Measurements from ENCODE around the gene KSR1.
A peak's percentile ranks its signal among the peaks of the same experiment; 100 is the strongest.

KSR1 gene

DNA sequence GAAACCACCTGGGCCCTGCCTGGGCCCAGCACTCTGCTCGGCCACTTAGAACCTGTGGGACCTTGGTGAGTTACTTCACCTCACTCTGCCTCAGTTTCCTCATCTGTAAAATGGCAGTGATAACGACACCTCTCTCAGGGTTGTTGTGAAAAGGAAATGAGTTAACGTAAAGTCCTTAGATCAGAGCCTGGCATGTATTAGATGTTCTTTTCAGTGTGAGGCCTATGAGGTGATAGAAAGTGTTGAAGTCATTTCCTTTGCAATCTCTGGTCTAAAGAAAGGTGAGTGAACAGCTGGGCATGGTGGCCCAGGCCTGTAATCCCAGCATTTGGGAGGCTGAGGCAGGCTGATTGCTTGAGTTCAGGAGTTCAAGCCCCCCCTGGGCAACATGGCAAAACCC is 123.1 kb downstream of the KSR1 start:
- H3K79me1 ChIP-seq (ENCODE audit: low read length), result peaks cover 4% of the 10 kb centered on the region
- H4K5ac ChIP-seq (ENCODE audit: low read length), result no peak overlapping the region
- no peaks in the 10 kb centered on the region for H3K79me2 ChIP-seq (ENCODE audit: control insufficient read depth, insufficient read depth, low read length)
- H3K4me1 ChIP-seq (ENCODE audit: control insufficient read depth, low read depth, low read length), result peaks cover 31% of the 10 kb centered on the region
- H2BK120ac ChIP-seq (ENCODE audit: low read depth, low read length), result no peak overlapping the region
- H3K36me3 ChIP-seq (ENCODE audit: control insufficient read depth, insufficient read depth, low read length), result no peaks in the 10 kb centered on the region
- H3K23ac ChIP-seq (ENCODE audit: low read length), result no peak overlapping the region
- H4K8ac ChIP-seq (ENCODE audit: low read depth, low read length), result no peak overlapping the region
- DNase-seq, result no peak
- no peak overlapping the region for H3K4me3 ChIP-seq (ENCODE audit: low read length)
- no peak overlapping the region for H2BK5ac ChIP-seq (ENCODE audit: low read length)
- no peak overlapping the region for H3K56ac ChIP-seq (ENCODE audit: low read length)
- no peak overlapping the region for H3K9ac ChIP-seq (ENCODE audit: low read length)
- no peaks in the 10 kb centered on the region for H3K27me3 ChIP-seq (ENCODE audit: insufficient read depth, low read length, poor library complexity)
- H3K4ac ChIP-seq (ENCODE audit: low read depth, low read length), result no peak overlapping the region
- no peak overlapping the region for H3K18ac ChIP-seq (ENCODE audit: low read length)
- no peak overlapping the region for H2AK5ac ChIP-seq (ENCODE audit: low read length)
- H3K4me2 ChIP-seq (ENCODE audit: low read length), result no peak overlapping the region
- no peak overlapping the region for H2BK15ac ChIP-seq (replicated peaks; ENCODE audit: low read depth)
- no CpG with 5 or more reads among the region's 3 CpGs for WGBS (ENCODE audit: extremely low coverage, insufficient coverage, low lambda C conversion rate)
- H3K27ac ChIP-seq (ENCODE audit: low read depth, low read length), result no peak overlapping the region

DNA sequence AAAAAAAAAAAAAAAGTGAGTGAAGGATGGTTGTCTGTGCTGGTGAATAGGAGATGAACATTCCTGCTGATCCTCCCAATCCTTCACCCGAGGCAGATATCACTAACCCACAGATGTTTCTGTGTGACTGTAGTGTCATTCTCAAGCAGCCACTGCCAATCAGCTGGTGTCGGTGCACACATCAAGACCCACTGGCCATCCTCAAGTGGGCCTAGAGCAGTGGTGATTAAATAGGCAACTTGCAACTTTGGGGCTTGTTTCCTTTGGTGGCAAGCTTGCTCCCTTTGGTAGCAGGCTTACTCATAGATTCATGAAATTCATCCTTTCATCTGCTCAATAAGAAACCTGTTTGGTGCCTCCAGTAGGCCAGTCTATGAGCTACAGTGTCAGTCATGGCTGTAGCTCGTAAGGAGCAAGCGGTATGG is 123.7 kb downstream of the KSR1 start:
- Histone ChIP-seq H4K5ac (ENCODE audit: low read length) (no peak overlapping the region), H3K79me2 (ENCODE audit: control insufficient read depth, insufficient read depth, low read length) (no peaks in the 10 kb centered on the region), H2BK15ac (replicated peaks; ENCODE audit: low read depth) (no peak overlapping the region), H3K4ac (ENCODE audit: low read depth, low read length) (no peak overlapping the region), H3K18ac (ENCODE audit: low read length) (no peak overlapping the region), H3K56ac (ENCODE audit: low read length) (peak overlapping the region; percentile 35), H2BK5ac (ENCODE audit: low read length) (no peak overlapping the region), H3K27ac (ENCODE audit: low read depth, low read length) (no peak overlapping the region), H3K4me1 (ENCODE audit: control insufficient read depth, low read depth, low read length) (peaks cover 25% of the 10 kb centered on the region), H3K27me3 (ENCODE audit: insufficient read depth, low read length, poor library complexity) (no peaks in the 10 kb centered on the region), H3K36me3 (ENCODE audit: control insufficient read depth, insufficient read depth, low read length) (no peaks in the 10 kb centered on the region), H3K23ac (ENCODE audit: low read length) (no peak overlapping the region), H4K8ac (ENCODE audit: low read depth, low read length) (no peak overlapping the region), H2AK5ac (ENCODE audit: low read length) (peak overlapping the region; percentile 56), H3K4me2 (ENCODE audit: low read length) (no peak overlapping the region), H2BK120ac (ENCODE audit: low read depth, low read length) (no peak overlapping the region), H3K9ac (ENCODE audit: low read length) (no peak overlapping the region), H3K4me3 (ENCODE audit: low read length) (no peak overlapping the region), H3K79me1 (ENCODE audit: low read length) (peaks cover 4% of the 10 kb centered on the region)
- no CpG with 5 or more reads among the region's 4 CpGs for WGBS (ENCODE audit: extremely low coverage, insufficient coverage, low lambda C conversion rate)
- no peak for DNase-seq

DNA sequence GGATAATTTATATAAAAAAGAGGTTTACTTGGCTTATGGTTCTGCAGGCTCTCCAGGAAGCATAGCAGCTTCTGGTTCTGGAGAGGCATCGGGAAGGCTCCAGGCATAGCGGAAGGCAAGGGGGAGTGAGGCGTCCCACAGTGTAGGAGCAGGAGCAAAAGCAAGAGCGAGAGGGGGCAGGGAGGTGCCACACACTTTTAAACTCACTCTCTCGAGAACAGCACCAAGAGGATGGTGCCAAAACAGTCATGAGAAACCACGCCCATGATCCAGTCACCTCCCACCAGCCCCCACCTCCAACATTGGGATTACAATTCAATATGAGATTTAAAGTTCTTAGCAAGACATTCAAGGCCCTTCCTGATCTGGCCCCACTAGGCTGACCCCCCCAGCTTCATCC is 124.8 kb downstream of the KSR1 start:
- Histone ChIP-seq H2AK5ac (ENCODE audit: low read length) (no peak overlapping the region), H2BK120ac (ENCODE audit: low read depth, low read length) (no peak overlapping the region), H2BK5ac (ENCODE audit: low read length) (no peak overlapping the region), H3K18ac (ENCODE audit: low read length) (no peak overlapping the region), H3K9ac (ENCODE audit: low read length) (no peak overlapping the region), H3K79me1 (ENCODE audit: low read length) (peaks cover 4% of the 10 kb centered on the region), H2BK15ac (replicated peaks; ENCODE audit: low read depth) (no peak overlapping the region), H3K4me3 (ENCODE audit: low read length) (no peak overlapping the region), H3K56ac (ENCODE audit: low read length) (no peak overlapping the region), H3K4me1 (ENCODE audit: control insufficient read depth, low read depth, low read length) (peaks cover 14% of the 10 kb centered on the region), H3K27me3 (ENCODE audit: insufficient read depth, low read length, poor library complexity) (no peaks in the 10 kb centered on the region), H4K8ac (ENCODE audit: low read depth, low read length) (no peak overlapping the region), H3K4ac (ENCODE audit: low read depth, low read length) (no peak overlapping the region), H3K4me2 (ENCODE audit: low read length) (no peak overlapping the region), H3K27ac (ENCODE audit: low read depth, low read length) (no peak overlapping the region), H3K79me2 (ENCODE audit: control insufficient read depth, insufficient read depth, low read length) (no peaks in the 10 kb centered on the region), H3K23ac (ENCODE audit: low read length) (no peak overlapping the region), H3K36me3 (ENCODE audit: control insufficient read depth, insufficient read depth, low read length) (no peaks in the 10 kb centered on the region), H4K5ac (ENCODE audit: low read length) (no peak overlapping the region)
- no CpG with 5 or more reads among the region's 6 CpGs for WGBS (ENCODE audit: extremely low coverage, insufficient coverage, low lambda C conversion rate)
- no peak for DNase-seq

DNA sequence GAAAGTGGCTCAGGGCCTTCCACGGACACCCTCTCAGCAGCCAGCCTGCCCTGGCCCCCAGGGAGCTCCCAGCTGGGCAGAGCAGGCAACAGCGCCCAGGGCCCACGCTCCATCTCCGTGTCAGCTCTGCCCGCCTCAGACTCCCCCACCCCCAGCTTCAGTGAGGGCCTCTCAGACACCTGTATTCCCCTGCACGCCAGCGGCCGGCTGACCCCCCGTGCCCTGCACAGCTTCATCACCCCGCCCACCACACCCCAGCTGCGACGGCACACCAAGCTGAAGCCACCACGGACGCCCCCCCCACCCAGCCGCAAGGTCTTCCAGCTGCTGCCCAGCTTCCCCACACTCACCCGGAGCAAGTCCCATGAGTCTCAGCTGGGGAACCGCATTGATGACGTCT is 126.4 kb downstream of the KSR1 start:
- Histone ChIP-seq H3K4me2 (ENCODE audit: low read length) (no peak overlapping the region), H3K56ac (ENCODE audit: low read length) (no peak overlapping the region), H2BK15ac (replicated peaks; ENCODE audit: low read depth) (no peak overlapping the region), H3K9ac (ENCODE audit: low read length) (no peak overlapping the region), H3K27me3 (ENCODE audit: insufficient read depth, low read length, poor library complexity) (no peaks in the 10 kb centered on the region), H3K36me3 (ENCODE audit: control insufficient read depth, insufficient read depth, low read length) (no peaks in the 10 kb centered on the region), H2BK120ac (ENCODE audit: low read depth, low read length) (no peak overlapping the region), H3K18ac (ENCODE audit: low read length) (no peak overlapping the region), H3K23ac (ENCODE audit: low read length) (no peak overlapping the region), H4K8ac (ENCODE audit: low read depth, low read length) (no peak overlapping the region), H3K27ac (ENCODE audit: low read depth, low read length) (no peak overlapping the region), H3K79me2 (ENCODE audit: control insufficient read depth, insufficient read depth, low read length) (no peaks in the 10 kb centered on the region), H2BK5ac (ENCODE audit: low read length) (no peak overlapping the region), H3K79me1 (ENCODE audit: low read length) (peaks cover 4% of the 10 kb centered on the region), H3K4me1 (ENCODE audit: control insufficient read depth, low read depth, low read length) (peaks cover 7% of the 10 kb centered on the region), H3K4me3 (ENCODE audit: low read length) (no peak overlapping the region), H3K4ac (ENCODE audit: low read depth, low read length) (no peak overlapping the region), H2AK5ac (ENCODE audit: low read length) (no peak overlapping the region), H4K5ac (ENCODE audit: low read length) (no peak overlapping the region)
- DNase-seq, result no peak
- no CpG with 5 or more reads among the region's 18 CpGs for WGBS (ENCODE audit: extremely low coverage, insufficient coverage, low lambda C conversion rate)

DNA sequence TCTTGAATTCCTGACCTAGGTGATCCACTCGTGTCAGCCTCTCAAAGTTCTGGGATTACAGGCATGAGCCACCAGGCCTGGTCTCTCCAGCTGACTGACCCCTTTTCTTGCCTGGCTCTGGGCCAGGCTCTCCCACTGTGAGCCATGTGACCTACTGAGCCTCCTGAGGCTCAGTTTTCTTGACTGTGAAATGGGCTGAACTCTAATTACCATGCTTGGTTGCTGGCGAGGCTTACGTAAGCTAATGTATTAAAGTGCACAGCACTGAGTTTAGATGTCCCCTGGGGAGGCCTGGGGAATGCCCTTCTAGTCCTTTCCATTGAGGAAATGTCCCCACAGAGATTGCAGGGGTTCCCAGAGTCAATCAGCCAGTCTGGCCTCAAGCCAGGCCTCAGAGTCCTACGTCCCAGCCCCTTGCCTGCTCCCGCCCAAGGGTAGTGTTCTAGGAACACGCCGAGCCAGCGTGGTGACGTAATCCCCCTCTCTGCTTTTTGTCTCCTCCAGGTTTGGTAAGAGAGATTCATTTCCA is 129.0 kb downstream of the KSR1 start:
- no peak overlapping the region for H2BK5ac ChIP-seq (ENCODE audit: low read length)
- H3K4ac ChIP-seq (ENCODE audit: low read depth, low read length), result no peak overlapping the region
- H3K4me1 ChIP-seq (ENCODE audit: control insufficient read depth, low read depth, low read length), result no peaks in the 10 kb centered on the region
- no peak overlapping the region for H2BK120ac ChIP-seq (ENCODE audit: low read depth, low read length)
- no peak overlapping the region for H4K5ac ChIP-seq (ENCODE audit: low read length)
- H3K56ac ChIP-seq (ENCODE audit: low read length), result no peak overlapping the region
- no peak overlapping the region for H3K4me3 ChIP-seq (ENCODE audit: low read length)
- H2BK15ac ChIP-seq (replicated peaks; ENCODE audit: low read depth), result no peak overlapping the region
- DNase-seq, result no peak
- no peak overlapping the region for H4K8ac ChIP-seq (ENCODE audit: low read depth, low read length)
- no CpG with 5 or more reads among the region's 9 CpGs for WGBS (ENCODE audit: extremely low coverage, insufficient coverage, low lambda C conversion rate)
- no peak overlapping the region for H3K18ac ChIP-seq (ENCODE audit: low read length)
- H3K79me1 ChIP-seq (ENCODE audit: low read length), result peaks cover 2% of the 10 kb centered on the region
- no peaks in the 10 kb centered on the region for H3K79me2 ChIP-seq (ENCODE audit: control insufficient read depth, insufficient read depth, low read length)
- H2AK5ac ChIP-seq (ENCODE audit: low read length), result no peak overlapping the region
- H3K4me2 ChIP-seq (ENCODE audit: low read length), result no peak overlapping the region
- H3K27ac ChIP-seq (ENCODE audit: low read depth, low read length), result no peak overlapping the region
- H3K23ac ChIP-seq (ENCODE audit: low read length), result no peak overlapping the region
- no peak overlapping the region for H3K9ac ChIP-seq (ENCODE audit: low read length)
- no peaks in the 10 kb centered on the region for H3K27me3 ChIP-seq (ENCODE audit: insufficient read depth, low read length, poor library complexity)
- no peaks in the 10 kb centered on the region for H3K36me3 ChIP-seq (ENCODE audit: control insufficient read depth, insufficient read depth, low read length)

DNA sequence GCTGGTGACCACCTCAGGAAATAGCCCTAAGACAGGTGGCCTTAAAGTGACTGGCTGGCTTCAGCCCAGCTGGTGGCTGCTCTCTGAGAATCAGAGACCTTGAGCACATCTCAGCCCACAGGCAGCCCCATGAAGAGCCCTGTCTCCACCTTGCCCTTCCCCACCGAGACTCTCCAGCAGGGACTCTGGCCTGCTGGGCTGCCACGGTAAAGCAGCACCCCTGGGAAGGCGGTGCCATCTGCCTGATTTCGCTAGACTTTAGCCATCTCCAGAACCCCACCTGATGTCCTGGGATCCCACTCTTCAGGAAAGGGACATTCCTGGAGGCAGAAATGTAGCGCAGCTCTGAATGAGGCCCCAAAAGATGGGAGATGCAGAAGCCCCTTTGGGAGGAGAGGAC is 129.5 kb downstream of the KSR1 start:
- no peaks in the 10 kb centered on the region for H3K79me2 ChIP-seq (ENCODE audit: control insufficient read depth, insufficient read depth, low read length)
- no peak overlapping the region for H3K23ac ChIP-seq (ENCODE audit: low read length)
- no peaks in the 10 kb centered on the region for H3K4me1 ChIP-seq (ENCODE audit: control insufficient read depth, low read depth, low read length)
- no peak overlapping the region for H3K56ac ChIP-seq (ENCODE audit: low read length)
- H2BK120ac ChIP-seq (ENCODE audit: low read depth, low read length), result no peak overlapping the region
- H3K4me2 ChIP-seq (ENCODE audit: low read length), result no peak overlapping the region
- H2AK5ac ChIP-seq (ENCODE audit: low read length), result no peak overlapping the region
- no peak for DNase-seq
- no peak overlapping the region for H2BK15ac ChIP-seq (replicated peaks; ENCODE audit: low read depth)
- H3K9ac ChIP-seq (ENCODE audit: low read length), result no peak overlapping the region
- H3K27ac ChIP-seq (ENCODE audit: low read depth, low read length), result no peak overlapping the region
- no peak overlapping the region for H4K5ac ChIP-seq (ENCODE audit: low read length)
- WGBS (ENCODE audit: extremely low coverage, insufficient coverage, low lambda C conversion rate), result no CpG with 5 or more reads among the region's 5 CpGs
- H3K36me3 ChIP-seq (ENCODE audit: control insufficient read depth, insufficient read depth, low read length), result no peaks in the 10 kb centered on the region
- no peak overlapping the region for H3K4ac ChIP-seq (ENCODE audit: low read depth, low read length)
- no peaks in the 10 kb centered on the region for H3K27me3 ChIP-seq (ENCODE audit: insufficient read depth, low read length, poor library complexity)
- no peak overlapping the region for H3K4me3 ChIP-seq (ENCODE audit: low read length)
- no peak overlapping the region for H3K18ac ChIP-seq (ENCODE audit: low read length)
- H3K79me1 ChIP-seq (ENCODE audit: low read length), result no peaks in the 10 kb centered on the region
- no peak overlapping the region for H2BK5ac ChIP-seq (ENCODE audit: low read length)
- no peak overlapping the region for H4K8ac ChIP-seq (ENCODE audit: low read depth, low read length)
